Measurements from ENCODE around the gene MAB21L2. TPM values are rescaled to one million over a fixed set of nuclear protein-coding genes. Genes with fewer than 3 reads are reported as not detected.

The MAB21L2 gene
- total and polyA plus RNA-seq, 4 donors, result 0.05 to 8.6 (median 0.42) TPM

DNA sequence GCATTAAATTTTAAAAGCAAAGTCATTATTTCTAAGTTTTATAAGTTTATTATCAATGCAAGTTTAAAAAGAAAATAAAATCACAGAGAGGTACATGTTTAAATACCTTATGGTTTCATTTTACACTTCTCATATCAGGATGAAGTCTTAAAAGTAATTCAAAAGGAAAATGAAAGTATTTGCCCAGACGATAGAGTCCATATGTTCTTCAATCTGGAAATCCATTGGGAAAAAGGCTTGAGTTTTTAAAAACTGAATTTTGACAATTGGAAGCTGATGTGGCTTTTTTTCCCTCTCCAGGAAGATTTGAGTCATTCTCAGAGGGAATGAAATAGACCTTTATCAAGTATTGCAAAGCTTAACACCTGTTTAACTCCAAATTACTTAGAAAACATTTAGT lies 37.1 kb downstream of the MAB21L2 start:
- DNase-seq, result no peak
- H3K9me3 ChIP-seq (ENCODE audit: control insufficient read depth, low read length), result no peaks in the 10 kb centered on the region
- no peak overlapping the region for H3K4me3 ChIP-seq (ENCODE audit: low read length in 2 of 2)
- H3K27me3 ChIP-seq (ENCODE audit: control insufficient read depth in 1 of 2, insufficient read depth in 2 of 2, low read length in 1 of 2), result no peaks in the 10 kb centered on the region
- 30 to 37% methylated on average over 1 of the region's 1 CpG for WGBS, 2 donors
- no peaks in the 10 kb centered on the region for H3K36me3 ChIP-seq (ENCODE audit: control insufficient read depth in 1 of 2, insufficient read depth in 2 of 2, low read length in 1 of 2)
- intact Hi-C loops (cut with DNase I), result no loop called here
- ATAC-seq (ENCODE audit: low FRiP score), result no peak
- no peak overlapping the region for H3K27ac ChIP-seq (ENCODE audit: low read depth in 1 of 2, low read length in 2 of 2)
- H3K4me1 ChIP-seq (ENCODE audit: control insufficient read depth in 1 of 2, insufficient read depth in 2 of 2, low read length in 2 of 2), result peaks cover 0 to under 1% of the 10 kb centered on the region in 2 donors

GRCh38 chr4:150624055-150624454 lies 42.1 kb downstream of the MAB21L2 start:
- Histone ChIP-seq H3K27ac (ENCODE audit: low read depth in 1 of 2, low read length in 2 of 2) (no peak overlapping the region), H3K4me1 (ENCODE audit: control insufficient read depth in 1 of 2, insufficient read depth in 2 of 2, low read length in 2 of 2) (no peaks in the 10 kb centered on the region), H3K4me3 (ENCODE audit: low read length in 2 of 2) (no peak overlapping the region), H3K9me3 (ENCODE audit: control insufficient read depth, low read length) (no peaks in the 10 kb centered on the region), H3K36me3 (ENCODE audit: control insufficient read depth in 1 of 2, insufficient read depth in 2 of 2, low read length in 1 of 2) (no peaks in the 10 kb centered on the region), H3K27me3 (ENCODE audit: control insufficient read depth in 1 of 2, insufficient read depth in 2 of 2, low read length in 1 of 2) (no peaks in the 10 kb centered on the region)
- WGBS, 2 donors, result 96 to 98% methylated on average over 1 of the region's 1 CpG
- DNase-seq, result no peak
- intact Hi-C loops (cut with DNase I), result no loop called here
- ATAC-seq (ENCODE audit: low FRiP score), result no peak

- intact Hi-C loops (cut with DNase I), result no loop called here
- ATAC-seq (ENCODE audit: low FRiP score), result no peak
- no peak overlapping the region for H3K27ac ChIP-seq (ENCODE audit: low read depth in 1 of 2, low read length in 2 of 2)
- H3K4me1 ChIP-seq (ENCODE audit: control insufficient read depth in 1 of 2, insufficient read depth in 2 of 2, low read length in 2 of 2), result no peaks in the 10 kb centered on the region
- no peaks in the 10 kb centered on the region for H3K36me3 ChIP-seq (ENCODE audit: control insufficient read depth in 1 of 2, insufficient read depth in 2 of 2, low read length in 1 of 2)
- DNase-seq, result no peak
- 79 to 94% methylated on average over 2 of the region's 2 CpGs for WGBS, 2 donors
- H3K4me3 ChIP-seq (ENCODE audit: low read length in 2 of 2), result no peak overlapping the region
- H3K27me3 ChIP-seq (ENCODE audit: control insufficient read depth in 1 of 2, insufficient read depth in 2 of 2, low read length in 1 of 2), result no peaks in the 10 kb centered on the region
- no peaks in the 10 kb centered on the region for H3K9me3 ChIP-seq (ENCODE audit: control insufficient read depth, low read length)
Observed at GRCh38 chr4:150625033-150625432, 43.1 kb downstream of the MAB21L2 start.

- Histone ChIP-seq H3K4me1 (ENCODE audit: control insufficient read depth in 1 of 2, insufficient read depth in 2 of 2, low read length in 2 of 2) (no peaks in the 10 kb centered on the region), H3K36me3 (ENCODE audit: control insufficient read depth in 1 of 2, insufficient read depth in 2 of 2, low read length in 1 of 2) (no peaks in the 10 kb centered on the region), H3K27ac (ENCODE audit: low read depth in 1 of 2, low read length in 2 of 2) (no peak overlapping the region), H3K9me3 (ENCODE audit: control insufficient read depth, low read length) (no peaks in the 10 kb centered on the region), H3K4me3 (ENCODE audit: low read length in 2 of 2) (no peak overlapping the region), H3K27me3 (ENCODE audit: control insufficient read depth in 1 of 2, insufficient read depth in 2 of 2, low read length in 1 of 2) (no peaks in the 10 kb centered on the region)
- DNase-seq (no peak), ATAC-seq (ENCODE audit: low FRiP score) (no peak)
- WGBS, 2 donors, result 69 to 72% methylated on average over 2 of the region's 2 CpGs
- intact Hi-C loops (cut with DNase I), result no loop called here
Observed at GRCh38 chr4:150628073-150628472, 46.1 kb downstream of the MAB21L2 start.

DNA sequence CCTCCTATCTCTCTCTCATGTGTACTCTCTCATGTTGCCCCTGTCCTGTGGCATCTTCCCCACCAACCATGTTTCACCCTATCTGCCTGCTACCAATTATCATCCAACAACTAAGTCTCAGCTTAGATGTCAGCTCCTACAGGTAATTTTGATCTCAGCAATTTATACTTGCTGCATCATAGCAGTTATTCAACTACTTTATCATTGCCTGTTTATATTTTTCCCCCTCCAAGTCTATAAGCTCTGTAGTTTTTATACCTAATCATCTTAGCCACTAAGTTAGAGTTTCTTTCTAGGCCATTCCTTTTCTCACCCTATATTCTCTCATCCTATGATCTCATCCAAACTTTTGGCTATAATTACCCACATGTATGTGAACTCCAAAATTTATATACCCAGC lies 50.7 kb downstream of the MAB21L2 start:
- no peaks in the 10 kb centered on the region for H3K27me3 ChIP-seq (ENCODE audit: control insufficient read depth in 1 of 2, insufficient read depth in 2 of 2, low read length in 1 of 2)
- no peaks in the 10 kb centered on the region for H3K9me3 ChIP-seq (ENCODE audit: control insufficient read depth, low read length)
- no peak overlapping the region for H3K27ac ChIP-seq (ENCODE audit: low read depth in 1 of 2, low read length in 2 of 2)
- intact Hi-C loops (cut with DNase I), result no loop called here
- no peak overlapping the region for H3K4me3 ChIP-seq (ENCODE audit: low read length in 2 of 2)
- H3K4me1 ChIP-seq (ENCODE audit: control insufficient read depth in 1 of 2, insufficient read depth in 2 of 2, low read length in 2 of 2), result no peaks in the 10 kb centered on the region
- no peak for ATAC-seq (ENCODE audit: low FRiP score)
- H3K36me3 ChIP-seq (ENCODE audit: control insufficient read depth in 1 of 2, insufficient read depth in 2 of 2, low read length in 1 of 2), result no peaks in the 10 kb centered on the region
- DNase-seq, result no peak

Measured in aorta (tissue), 5 donors.